Measurements from ENCODE around the gene NEK1. TPM values are rescaled to one million over a fixed set of nuclear protein-coding genes. Genes with fewer than 3 reads are reported as not detected.
A peak's percentile ranks its signal among the peaks of the same experiment; 100 is the strongest.

Gene NEK1
- total RNA-seq, 2 experiments from 2014 or later, result 7.4 to 26.2 TPM

- H3K36me3 ChIP-seq (ENCODE audit: insufficient read depth, low read length), result peaks cover 5% of the 10 kb centered on the region; the same call in 1 of the 2 replicates
- no TSS peak for BruUV-seq (replicated peaks)
- TF ChIP-seq CTCF (conservative IDR thresholded peaks at IDR 0.05; ENCODE audit: low read length) (peak; percentile 72), EZH2phosphoT487 (IDR thresholded peaks at IDR 0.05; ENCODE audit: borderline replicate concordance, low read depth, low read length) (no peak)
These were observed 7.2 kb upstream of the NEK1 start for GRCh38 chr4:169619518-169619957.

GRCh38 chr4:169618986-169619385 lies 6.6 kb upstream of the NEK1 start:
- intact Hi-C loops (cut with micrococcal nuclease; ENCODE audit: unreplicated experiment), result loop anchor here (10.0 kb wide), 2 partner anchors 106 to 604 kb away; partner anchors contain the start of gene CBR4
- Histone ChIP-seq H3K36me3 (ENCODE audit: insufficient read depth, low read length) (0 out of 2 replicates have a peak, but pooled peaks cover 5% of the 10 kb centered on the region), H3K4me3 (ENCODE audit: low read depth, low read length, poor library complexity, severe bottlenecking) (peak overlapping the region; percentile 75), H3K4me2 (ENCODE audit: low read length) (peak overlapping the region; percentile 94), H2AFZ (ENCODE audit: low read length) (peak overlapping the region; percentile 89; the same call in 1 of the 2 replicates), H3K9me3 (ENCODE audit: low read length) (peaks cover 8% of the 10 kb centered on the region; the same call in 1 of the 2 replicates), H3K9me2 (ENCODE audit: insufficient read depth, low read length) (no peaks in the 10 kb centered on the region), H3K4me1 (ENCODE audit: insufficient read depth, low read length, poor library complexity, severe bottlenecking) (peaks cover 37% of the 10 kb centered on the region), H3K79me2 (ENCODE audit: insufficient read depth, low read depth, low read length) (peaks cover 36% of the 10 kb centered on the region), H4K20me1 (ENCODE audit: insufficient read depth, low read length) (peaks cover 8% of the 10 kb centered on the region; the same call in 1 of the 2 replicates), H3K27ac (ENCODE audit: low read depth, low read length, poor library complexity, severe bottlenecking) (peak overlapping the region; percentile 93)
- POLR2A ChIA-PET, result interaction anchor here (1.4 to 2.2 kb wide), 2 partner anchors 11 to 14 kb away, joined by 4 to 9 read pairs; no protein-coding TSS in a partner anchor
- BruUV-seq (replicated peaks), result no TSS peak
- CTCF ChIA-PET (ENCODE audit: unreplicated experiment), result no interaction called here
- DNase-seq (ENCODE audit: low spot score), result no peak
- TF ChIP-seq EZH2phosphoT487 (IDR thresholded peaks at IDR 0.05; ENCODE audit: borderline replicate concordance, low read depth, low read length), result no peak
- TF ChIP-seq CTCF (conservative IDR thresholded peaks at IDR 0.05; ENCODE audit: low read length), result no peak

More at GRCh38 chr4:169619518-169619957, 7.2 kb upstream of the NEK1 start:
- Histone ChIP-seq H3K4me1 (ENCODE audit: insufficient read depth, low read length, poor library complexity, severe bottlenecking) (peaks cover 37% of the 10 kb centered on the region), H3K27ac (ENCODE audit: low read depth, low read length, poor library complexity, severe bottlenecking) (peak overlapping the region; percentile 93), H3K9me3 (ENCODE audit: low read length) (peaks cover 8% of the 10 kb centered on the region; the same call in 1 of the 2 replicates), H3K79me2 (ENCODE audit: insufficient read depth, low read depth, low read length) (peaks cover 41% of the 10 kb centered on the region), H3K9me2 (ENCODE audit: insufficient read depth, low read length) (no peaks in the 10 kb centered on the region), H4K20me1 (ENCODE audit: insufficient read depth, low read length) (peaks cover 8% of the 10 kb centered on the region; the same call in 1 of the 2 replicates), H3K4me2 (ENCODE audit: low read length) (peak overlapping the region; percentile 94), H2AFZ (ENCODE audit: low read length) (peak overlapping the region; percentile 89; the same call in 1 of the 2 replicates), H3K4me3 (ENCODE audit: low read depth, low read length, poor library complexity, severe bottlenecking) (peak overlapping the region; percentile 75)
- intact Hi-C loops (cut with micrococcal nuclease; ENCODE audit: unreplicated experiment), result loop anchor here (10.0 kb wide), 2 partner anchors 105 to 605 kb away; partner anchors contain the start of gene CBR4
- POLR2A ChIA-PET, result interaction anchor here (0.6 to 2.2 kb wide), 6 partner anchors 9 to 239 kb away, joined by 3 to 10 read pairs (median 5); no protein-coding TSS in a partner anchor
- CTCF ChIA-PET (ENCODE audit: unreplicated experiment), result no interaction called here
- DNase-seq (ENCODE audit: low spot score), result peak; percentile 85

GRCh38 chr4:169618286-169618685 lies 5.9 kb upstream of the NEK1 start:
- peak overlapping the region; percentile 89; the same call in 1 of the 2 replicates for H2AFZ ChIP-seq (ENCODE audit: low read length)
- intact Hi-C loops (cut with micrococcal nuclease; ENCODE audit: unreplicated experiment), result loop anchor here (10.0 kb wide), 2 partner anchors 107 to 603 kb away; partner anchors contain the start of gene CBR4
- POLR2A ChIA-PET, result no interaction called here

More at GRCh38 chr4:169618286-169618685, 5.9 kb upstream of the NEK1 start:
- Histone ChIP-seq H3K36me3 (ENCODE audit: insufficient read depth, low read length) (no peaks in the 10 kb centered on the region), H3K79me2 (ENCODE audit: insufficient read depth, low read depth, low read length) (peaks cover 29% of the 10 kb centered on the region), H3K27ac (ENCODE audit: low read depth, low read length, poor library complexity, severe bottlenecking) (no peak overlapping the region), H3K4me2 (ENCODE audit: low read length) (peak overlapping the region; percentile 94; the same call in 1 of the 2 replicates), H3K4me1 (ENCODE audit: insufficient read depth, low read length, poor library complexity, severe bottlenecking) (peaks cover 41% of the 10 kb centered on the region), H3K4me3 (ENCODE audit: low read depth, low read length, poor library complexity, severe bottlenecking) (no peak overlapping the region), H3K9me3 (ENCODE audit: low read length) (peaks cover 8% of the 10 kb centered on the region; the same call in 1 of the 2 replicates), H3K9me2 (ENCODE audit: insufficient read depth, low read length) (no peaks in the 10 kb centered on the region), H4K20me1 (ENCODE audit: insufficient read depth, low read length) (peaks cover 8% of the 10 kb centered on the region; the same call in 1 of the 2 replicates)
- no peak for DNase-seq (ENCODE audit: low spot score)
- BruUV-seq (replicated peaks), result no TSS peak
- CTCF ChIA-PET (ENCODE audit: unreplicated experiment), result no interaction called here
- TF ChIP-seq CTCF (conservative IDR thresholded peaks at IDR 0.05; ENCODE audit: low read length) (no peak), EZH2phosphoT487 (IDR thresholded peaks at IDR 0.05; ENCODE audit: borderline replicate concordance, low read depth, low read length) (no peak)
